ENCODE results near the gene ADGRL3.
"Not testable (repeated sequence)": the region's sequence is repeated elsewhere in the genome, so short reads cannot be mapped to it uniquely, and the experiment has no call there.

ADGRL3 gene

DNA sequence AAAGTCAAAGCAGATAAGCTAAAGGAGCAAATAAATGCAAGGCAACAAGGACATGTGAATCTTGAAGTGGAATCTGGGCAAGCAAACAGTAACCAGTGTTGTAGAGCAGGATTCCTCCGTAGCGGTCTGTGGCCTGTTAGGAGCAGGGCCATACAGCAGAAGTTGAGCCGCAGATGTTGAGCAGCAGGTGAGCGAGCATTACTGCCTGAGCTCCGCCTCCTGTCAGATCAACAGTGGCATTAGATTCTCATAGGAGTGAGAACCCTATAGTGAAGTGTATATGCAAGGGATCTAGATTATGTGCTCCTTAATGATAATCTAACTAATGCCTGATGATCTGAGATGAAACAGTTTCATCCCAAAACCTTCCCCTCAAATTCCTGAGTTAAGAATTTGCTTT, 550.7 kb downstream of the ADGRL3 start:
- no peak for DNase-seq (ENCODE audit: low read depth in 2 of 2)

DNA sequence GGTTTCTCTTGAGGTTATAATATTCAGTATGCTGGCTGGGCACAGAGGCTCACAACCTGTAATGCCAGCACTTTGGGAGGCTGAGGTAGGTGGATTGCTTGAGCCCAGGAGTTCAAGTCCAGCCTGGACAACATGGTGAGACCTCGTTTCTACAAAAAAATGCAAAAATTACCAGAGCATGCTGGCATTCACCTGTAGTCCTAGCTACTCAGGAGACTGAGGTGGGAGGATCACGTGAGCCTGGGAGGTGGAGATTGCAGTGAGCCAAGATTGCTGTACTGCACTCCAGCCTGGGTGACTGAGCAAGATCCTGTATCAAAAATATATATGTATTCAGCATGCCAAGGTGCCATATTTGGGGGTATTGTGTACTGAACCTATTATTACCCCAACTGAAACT, 552.5 kb downstream of the ADGRL3 start:
- DNase-seq (ENCODE audit: low read depth in 2 of 2) = no peak

DNA sequence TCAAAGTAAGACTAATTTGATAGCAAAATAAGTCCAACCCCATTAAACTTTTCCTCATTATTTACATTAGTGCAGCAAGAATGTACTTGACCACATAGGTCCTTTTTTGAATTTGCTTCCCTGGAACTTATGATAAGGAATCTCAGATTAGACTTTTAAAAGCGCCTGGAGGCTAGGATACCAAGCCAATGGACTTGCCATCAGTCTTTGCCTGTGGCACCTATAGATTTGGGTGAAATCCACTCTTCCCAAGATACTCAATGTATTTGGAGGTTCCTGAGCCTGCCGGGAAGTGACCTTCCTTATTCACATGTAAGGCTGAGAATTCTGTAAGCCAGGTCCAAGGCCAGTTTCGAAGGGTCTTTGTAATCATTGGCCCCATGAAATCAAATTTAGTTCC, 553.6 kb downstream of the ADGRL3 start:
- DNase-seq (ENCODE audit: low read depth in 2 of 2) = no peak

DNA sequence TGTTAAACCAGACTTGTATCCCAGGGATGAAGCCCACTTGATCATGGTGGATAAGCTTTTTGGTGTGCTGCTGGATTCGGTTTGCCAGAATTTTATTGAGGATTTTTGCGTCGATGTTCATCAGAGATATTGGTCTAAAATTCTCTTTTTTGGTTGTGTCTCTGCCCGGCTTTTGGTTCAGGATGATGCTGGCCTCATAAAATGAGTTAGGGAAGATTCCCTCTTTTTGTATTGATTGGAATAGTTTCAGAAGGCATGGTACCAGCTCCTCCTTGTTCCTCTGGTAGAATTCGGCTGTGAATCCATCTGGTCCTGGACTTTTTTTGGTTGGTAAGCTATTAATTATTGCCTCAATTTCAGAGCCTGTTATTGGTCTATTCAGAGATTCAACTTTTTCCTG, 556.8 kb downstream of the ADGRL3 start:
- not testable (repeated sequence) for DNase-seq (ENCODE audit: low read depth in 2 of 2)

DNA sequence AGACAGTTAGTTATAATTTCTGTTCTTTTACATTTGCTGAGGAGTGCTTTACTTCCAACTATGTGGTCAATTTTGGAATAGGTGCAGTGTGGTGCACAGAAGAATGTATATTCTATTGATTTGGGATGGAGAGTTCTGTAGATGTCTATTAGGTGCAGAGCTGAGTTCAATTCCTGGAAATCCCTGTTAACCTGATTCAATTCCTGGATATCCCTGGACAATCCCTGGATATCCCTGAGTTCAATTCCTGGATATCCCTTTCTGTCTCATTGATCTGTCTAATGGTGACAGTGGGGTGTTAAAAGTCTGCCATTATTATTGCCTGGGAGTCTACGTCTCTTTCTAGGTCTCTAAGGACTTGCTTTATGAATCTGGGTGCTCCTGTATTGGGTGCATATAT, 557.9 kb downstream of the ADGRL3 start:
- DNase-seq (ENCODE audit: low read depth in 2 of 2) = not testable (repeated sequence)

DNA sequence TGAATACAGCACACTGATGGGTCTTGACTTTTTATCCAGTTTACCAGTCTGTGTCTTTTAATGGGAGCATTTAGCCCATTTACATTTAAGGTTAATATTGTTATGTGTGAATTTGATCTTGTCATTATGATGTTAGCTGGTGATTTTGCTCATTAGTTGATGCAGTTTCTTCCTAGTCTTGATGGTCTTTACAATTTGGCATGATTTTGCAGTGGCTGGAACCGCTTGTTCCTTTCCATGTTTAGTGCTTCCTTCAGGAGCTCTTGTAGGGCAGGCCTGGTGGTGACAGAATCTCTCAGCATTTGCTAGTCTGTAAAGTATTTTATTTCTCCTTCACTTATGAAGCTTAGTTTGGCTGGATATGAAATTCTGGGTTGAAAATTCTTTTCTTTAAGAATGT, 558.5 kb downstream of the ADGRL3 start:
- not testable (repeated sequence) for DNase-seq (ENCODE audit: low read depth in 2 of 2)

DNA sequence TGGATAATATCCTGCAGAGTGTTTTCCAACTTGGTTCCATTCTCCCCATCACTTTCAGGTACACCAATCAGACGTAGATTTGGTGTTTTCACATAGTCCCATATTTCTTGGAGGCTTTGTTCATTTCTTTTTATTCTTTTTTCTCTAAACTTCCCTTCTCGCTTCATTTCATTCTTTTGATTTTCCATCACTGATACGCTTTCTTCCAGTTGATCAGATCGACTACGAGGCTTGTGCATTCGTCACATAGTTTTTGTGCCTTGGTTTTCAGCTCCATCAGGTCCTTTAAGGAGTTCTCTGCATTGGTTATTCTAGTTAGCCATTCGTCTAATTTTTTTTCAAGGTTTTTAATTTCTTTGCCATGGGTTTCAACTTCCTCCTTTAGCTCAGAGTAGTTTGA, 559.1 kb downstream of the ADGRL3 start:
- not testable (repeated sequence) for DNase-seq (ENCODE audit: low read depth in 2 of 2)

DNA sequence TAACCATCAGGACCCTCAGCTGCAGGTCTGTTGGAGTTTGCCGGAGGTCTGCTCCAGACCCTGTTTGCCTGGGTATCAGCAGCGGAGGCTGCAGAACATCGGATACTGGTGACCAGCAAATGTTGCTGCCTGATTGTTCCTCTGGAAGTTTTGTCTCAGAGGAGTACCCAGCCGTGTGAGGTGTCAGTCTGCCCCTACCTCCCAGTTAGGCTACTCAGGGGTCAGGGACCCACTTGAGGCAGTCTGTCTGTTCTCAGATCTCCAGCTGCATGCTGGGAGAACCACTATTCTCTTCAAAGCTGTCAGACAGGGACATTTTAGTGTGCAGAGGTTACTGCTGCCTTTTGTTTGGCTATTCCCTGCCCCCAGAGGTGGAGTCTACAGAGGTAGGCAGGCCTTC, 559.8 kb downstream of the ADGRL3 start:
- DNase-seq (ENCODE audit: low read depth in 2 of 2) = not testable (repeated sequence)

DNA sequence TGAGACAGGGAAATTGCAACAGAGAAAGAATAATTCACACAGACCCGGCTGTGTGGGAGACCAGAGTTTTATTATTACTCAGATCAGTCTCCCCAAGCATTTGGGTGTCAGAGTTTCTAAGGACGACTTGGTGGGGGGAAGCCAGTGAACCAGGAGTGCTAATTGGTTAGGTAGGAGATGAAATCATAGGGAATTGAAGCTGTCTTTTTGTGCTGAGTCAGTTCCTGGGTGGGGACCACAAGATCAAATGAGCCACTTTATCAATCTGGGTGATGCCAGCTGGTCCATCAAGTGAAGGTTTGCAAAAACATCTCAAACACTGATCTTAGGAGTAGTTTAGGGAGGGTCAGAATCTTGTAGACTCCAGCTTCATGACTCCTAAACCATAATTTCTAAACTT, 560.7 kb downstream of the ADGRL3 start:
- no peak for DNase-seq (ENCODE audit: low read depth in 2 of 2)

DNA sequence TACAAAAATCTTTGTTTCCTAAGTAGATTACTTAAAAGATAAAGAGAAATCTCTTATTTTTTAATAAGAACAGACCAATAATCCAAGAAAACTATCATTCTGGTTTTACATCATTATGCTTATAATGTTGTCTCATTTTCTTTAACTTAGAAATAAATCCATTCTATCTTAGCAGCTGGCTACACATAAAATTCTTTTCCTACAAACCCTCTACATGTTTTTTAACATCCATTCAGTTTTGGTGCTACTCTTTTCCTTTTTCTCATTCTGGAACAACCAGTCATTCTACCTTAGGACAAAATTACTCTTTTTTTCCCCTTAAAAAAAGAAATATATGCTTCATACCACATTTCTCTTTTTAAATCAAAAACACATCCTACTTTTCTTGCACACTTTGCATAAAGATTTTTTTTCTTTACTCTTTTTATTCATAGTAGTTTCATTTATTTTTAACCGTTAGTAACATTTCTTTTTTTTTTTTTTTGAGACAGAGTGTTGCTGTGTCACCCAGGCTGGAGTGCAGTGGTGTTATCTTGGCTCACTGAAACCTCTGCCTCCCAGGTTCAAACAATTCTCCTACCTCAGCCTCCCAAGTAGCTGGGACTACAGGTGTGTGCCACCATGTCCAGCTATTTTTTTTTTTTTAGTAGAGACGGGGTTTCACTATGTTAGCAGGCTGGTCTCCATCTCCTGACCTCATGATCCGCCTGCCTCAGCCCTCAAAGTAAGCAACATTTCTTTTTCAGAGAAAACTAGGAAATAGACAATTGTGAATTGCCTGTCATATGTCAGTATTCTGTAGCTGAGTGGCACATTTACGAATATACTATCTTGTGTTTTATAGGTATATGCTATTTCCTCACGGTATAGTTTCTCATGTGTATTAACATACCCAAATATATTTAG, 562.8 kb downstream of the ADGRL3 start:
- no peak for DNase-seq (ENCODE audit: low read depth in 2 of 2)

DNA sequence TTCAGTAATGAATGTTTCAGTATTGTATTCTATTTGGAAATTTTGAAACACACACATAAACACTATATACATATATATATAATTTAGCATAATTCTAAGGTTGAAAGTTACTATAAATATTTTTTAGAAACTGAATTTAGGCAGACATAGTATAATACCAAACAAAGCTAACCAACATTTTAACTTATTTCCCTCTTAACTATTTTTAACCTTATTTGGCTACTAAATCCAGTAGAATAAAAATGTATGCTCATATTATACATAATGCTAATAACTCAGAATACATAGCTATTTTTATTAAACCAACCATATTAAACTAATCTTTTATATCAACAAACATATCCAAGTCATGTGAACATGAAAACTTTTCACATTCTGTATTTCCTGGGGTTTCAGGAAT, 563.6 kb downstream of the ADGRL3 start:
- DNase-seq (ENCODE audit: low read depth in 2 of 2) = no peak

DNA sequence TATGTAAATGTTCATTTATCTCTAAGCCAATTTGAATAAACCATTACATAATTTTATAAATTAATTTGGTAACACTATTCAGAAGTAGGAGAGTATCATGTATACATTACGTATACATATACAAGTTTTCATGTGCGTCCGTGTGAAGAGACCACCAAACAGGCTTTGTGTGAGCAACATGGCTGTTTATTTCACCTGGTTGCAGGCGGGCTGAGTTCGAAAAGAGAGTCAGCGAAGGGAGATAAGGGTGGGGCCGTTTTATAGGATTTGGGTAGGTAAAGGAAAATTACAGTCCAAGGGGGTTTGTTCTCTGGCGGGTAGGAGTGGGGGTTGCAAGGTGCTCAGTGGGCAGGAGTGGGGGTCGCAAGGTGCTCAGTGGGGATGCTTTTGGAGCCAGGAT, 564.0 kb downstream of the ADGRL3 start:
- not testable (repeated sequence) for DNase-seq (ENCODE audit: low read depth in 2 of 2)

DNA sequence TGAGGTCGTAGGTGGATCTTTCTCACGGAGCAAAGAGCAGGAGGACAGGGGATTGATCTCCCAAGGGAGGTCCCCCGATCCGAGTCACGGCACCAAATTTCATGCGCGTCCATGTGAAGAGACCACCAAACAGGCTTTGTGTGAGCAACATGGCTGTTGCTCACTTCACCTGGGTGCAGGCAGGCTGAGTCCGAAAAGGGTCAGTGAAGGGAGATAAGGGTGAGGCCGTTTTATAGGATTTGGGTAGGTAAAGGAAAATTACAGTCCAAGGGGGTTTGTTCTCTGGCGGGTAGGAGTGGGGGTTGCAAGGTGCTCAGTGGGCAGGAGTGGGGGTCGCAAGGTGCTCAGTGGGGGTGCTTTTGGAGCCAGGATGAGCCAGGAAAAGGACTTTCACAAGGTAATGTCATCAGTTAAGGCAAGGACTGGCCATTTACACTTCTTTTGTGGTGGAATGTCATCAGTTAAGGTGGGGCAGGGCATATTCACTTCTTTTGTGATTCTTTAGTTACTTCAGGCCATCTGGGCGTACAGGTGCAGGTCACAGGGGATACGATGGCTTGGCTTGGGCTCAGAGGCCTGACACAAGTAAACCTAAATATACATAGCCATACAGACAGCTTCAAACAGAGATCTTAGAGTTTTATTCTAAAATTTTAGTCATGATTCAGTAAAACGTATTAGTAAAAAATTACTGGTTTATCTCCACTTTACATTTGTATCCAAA, 569.5 kb downstream of the ADGRL3 start:
- not testable (repeated sequence) for DNase-seq (ENCODE audit: low read depth in 2 of 2)

DNA sequence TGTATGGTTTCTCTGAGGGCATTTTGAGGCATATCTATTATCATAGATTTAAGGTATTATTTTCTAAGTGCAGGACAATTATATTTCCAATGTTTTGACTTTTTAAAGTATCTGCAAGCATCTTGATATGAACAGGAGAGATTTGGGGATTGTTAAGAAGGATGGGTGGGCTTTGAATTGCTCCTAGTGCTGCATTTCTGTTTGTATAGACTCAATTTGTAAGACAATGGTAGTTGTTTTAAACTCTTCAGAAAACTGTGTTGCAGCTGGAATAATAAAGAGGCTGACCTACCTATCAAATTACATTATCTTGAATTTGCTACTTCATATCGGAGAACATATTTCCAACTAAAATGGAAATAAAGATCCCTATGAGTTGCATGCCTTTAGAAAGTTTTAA, 570.3 kb downstream of the ADGRL3 start:
- DNase-seq (ENCODE audit: low read depth in 2 of 2) = no peak

DNA sequence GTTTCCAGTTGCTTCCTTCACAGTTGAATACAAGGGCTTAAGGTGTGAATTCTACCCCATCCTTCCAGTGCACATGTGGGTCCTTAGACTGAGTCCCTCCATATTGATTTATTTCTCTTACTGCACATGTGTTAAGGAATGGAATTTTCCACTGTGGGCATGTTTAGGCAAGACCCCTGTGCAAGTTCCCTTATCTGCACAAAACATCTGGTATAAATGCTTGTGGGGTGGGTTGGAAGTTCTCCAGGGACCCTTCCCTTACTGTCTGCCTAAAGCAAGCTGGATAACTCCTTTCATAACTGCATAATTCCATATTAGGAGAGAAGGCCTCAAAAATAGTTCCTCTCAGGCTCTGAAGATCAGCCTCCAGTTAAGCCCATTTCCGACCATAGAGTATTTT, 570.9 kb downstream of the ADGRL3 start:
- no peak for DNase-seq (ENCODE audit: low read depth in 2 of 2)

DNA sequence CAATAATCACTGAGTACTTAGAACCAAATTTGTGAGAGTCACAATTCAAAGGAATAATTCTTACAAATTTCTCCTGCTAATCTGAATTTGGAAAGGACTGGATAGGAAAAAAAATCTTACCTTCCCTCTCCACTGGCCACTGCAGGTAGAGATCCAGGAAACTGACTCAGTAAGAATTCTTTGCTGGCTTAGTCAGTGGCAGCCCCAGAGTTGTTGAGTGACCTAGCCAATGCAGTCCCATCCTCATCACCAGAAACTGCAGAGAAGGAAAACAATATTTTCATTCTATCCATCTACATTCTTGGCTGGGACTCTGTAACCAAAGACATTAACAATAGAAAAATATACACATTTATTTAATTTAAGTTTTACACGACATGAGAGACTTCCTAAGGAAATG, 572.0 kb downstream of the ADGRL3 start:
- DNase-seq (ENCODE audit: low read depth in 2 of 2) = no peak

DNA sequence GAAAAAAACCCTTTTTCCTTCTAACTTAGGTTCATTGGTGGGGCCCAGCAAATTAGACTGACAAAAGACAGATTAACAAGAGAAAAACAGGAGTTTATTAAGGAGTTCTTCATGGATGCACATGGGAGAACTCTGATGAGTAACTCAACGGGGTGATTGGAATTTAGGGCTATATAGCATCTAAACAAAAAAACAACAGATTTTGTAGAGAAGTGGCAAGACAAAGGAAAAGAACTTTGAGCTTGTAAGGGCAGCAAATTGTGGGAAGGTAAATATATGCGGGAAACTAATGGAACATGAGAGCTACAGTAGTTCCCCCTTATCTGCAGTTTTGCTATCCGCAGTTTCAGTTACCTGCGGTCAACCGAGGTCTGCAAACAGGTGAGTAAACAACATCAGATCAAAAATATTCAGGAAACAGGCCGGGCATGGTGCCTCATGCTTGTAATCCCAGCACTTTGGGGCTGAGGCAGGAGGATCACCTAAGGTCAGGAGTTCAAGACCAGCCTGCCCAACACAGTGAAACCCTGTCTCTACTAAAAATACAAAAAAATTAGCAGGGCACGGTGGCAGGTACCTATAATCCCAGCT, 573.6 kb downstream of the ADGRL3 start:
- DNase-seq (ENCODE audit: low read depth in 2 of 2) = no peak

DNA sequence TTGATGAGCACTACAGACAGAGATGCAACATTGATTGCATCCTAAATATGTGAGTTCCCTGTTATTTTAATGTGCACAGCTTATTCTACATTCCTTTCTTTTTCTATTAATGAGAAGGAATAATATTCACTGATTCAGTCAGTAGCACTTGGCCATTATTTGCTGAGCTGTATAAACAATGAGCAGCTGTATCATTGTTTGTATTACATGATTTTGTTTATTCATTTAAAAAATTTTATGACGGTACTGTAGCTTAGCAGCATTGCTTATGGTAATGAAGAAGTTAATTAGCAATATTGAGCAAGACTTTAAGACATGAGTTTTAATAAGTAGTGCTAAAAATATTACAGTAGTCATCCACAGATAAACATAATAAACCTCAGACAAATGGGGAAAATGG, 582.0 kb downstream of the ADGRL3 start:
- no peak for DNase-seq (ENCODE audit: low read depth in 2 of 2)

DNA sequence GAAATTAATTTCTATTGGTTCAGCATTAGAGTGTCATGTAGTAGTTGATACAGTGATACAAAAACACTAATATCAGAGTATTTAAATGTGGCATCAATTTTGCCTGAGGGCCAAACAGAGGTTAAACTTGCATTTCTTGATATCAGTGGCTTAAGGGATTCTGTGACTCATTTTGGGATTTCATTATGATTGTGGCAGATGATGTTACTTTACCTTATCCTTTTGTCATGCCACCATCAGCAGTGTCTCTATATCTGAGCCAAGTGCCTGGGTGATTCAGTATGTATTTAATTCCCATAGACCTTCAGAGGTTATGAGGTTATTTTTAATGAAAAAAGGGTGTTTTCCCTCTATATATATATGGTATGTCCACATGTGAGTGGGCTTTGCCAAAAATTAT, 582.9 kb downstream of the ADGRL3 start:
- DNase-seq (ENCODE audit: low read depth in 2 of 2) = no peak

DNA sequence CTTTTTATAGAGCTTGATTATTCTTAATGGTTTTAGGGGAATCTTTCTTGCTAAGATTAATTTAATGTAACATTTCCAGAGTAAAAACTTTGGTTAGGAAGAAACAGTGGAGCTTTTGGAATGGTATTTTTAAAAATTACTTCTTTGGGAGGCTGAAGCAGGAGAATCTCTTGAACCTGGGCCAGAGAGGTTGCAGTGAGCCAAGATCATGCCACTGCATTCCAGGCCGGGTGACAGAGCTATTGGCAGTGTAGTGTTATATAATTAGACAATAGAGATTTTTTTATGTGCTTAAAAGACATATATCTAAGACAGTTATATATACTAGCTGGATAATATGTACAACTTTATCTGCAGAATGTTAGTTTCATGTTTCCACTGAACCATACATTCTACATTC, 585.6 kb downstream of the ADGRL3 start:
- DNase-seq (ENCODE audit: low read depth in 2 of 2) = no peak

DNA sequence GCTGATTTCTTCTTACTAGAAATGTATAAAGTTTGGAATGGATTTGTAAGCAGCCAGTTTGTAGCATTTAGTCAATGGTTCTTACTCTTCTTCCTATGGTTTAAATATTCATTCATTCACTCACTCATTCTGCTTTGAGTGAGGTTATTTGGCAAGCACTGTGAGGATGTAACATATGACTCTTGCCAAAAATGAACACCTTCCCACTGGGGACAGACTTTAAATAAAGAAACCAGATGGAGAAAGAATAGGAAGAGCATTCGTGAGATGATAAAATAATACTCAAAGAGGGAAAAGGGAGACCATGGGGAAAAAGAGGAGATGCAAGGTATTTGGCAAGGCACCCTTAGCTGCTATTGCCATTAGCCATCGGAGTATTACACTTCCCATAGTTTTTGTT, 586.1 kb downstream of the ADGRL3 start:
- DNase-seq (ENCODE audit: low read depth in 2 of 2) = no peak

DNA sequence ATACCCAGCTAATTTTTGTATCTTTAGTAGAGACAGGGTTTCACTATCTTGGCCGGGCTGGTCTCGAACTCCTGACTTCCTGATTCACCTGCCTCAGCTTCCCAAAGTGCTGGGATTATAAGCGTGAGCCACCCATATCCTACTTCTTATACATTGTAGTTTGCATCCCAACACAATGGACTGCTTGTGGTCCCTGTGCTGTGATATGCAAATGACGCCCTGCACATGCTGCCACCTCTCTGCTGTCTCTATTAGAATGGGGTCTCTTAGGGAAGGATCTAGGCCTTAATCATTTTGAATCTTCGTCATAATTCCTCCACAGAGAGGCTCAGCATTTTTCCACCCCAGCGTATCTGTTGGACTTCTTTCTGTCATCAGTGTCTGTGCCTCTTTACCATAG, 595.9 kb downstream of the ADGRL3 start:
- DNase-seq (ENCODE audit: low read depth in 2 of 2) = no peak

DNA sequence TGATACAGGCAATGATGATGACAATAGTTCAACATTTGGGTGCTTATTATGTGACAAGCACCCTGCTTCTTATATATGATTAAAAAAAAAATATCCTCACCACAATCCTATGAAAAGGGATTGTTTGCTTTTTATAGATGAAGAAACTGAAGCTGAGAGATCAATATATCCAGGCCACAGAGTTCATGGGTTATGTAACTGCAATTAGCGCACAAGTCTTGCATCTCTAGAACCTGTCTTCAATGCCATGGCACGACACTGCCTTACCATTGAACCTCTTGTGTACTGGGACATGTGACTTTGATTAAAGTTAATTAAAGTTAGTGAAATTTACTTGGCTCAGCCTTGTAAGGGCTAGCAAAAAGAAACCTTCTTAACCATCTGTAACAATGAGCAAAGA, 599.7 kb downstream of the ADGRL3 start:
- DNase-seq (ENCODE audit: low read depth in 2 of 2) = no peak

All from stimulated activated CD4-positive, alpha-beta T cell treated with anti-CD3 and anti-CD28 coated beads, Interleukin-12 subunit alpha, Interleukin-12 subunit beta, amount 100 ng/mL, for 24 hours (primary cell).